Endothelial cell of hepatic sinusoid (primary cell): Measurements from ENCODE around the gene NEURL1B.
"Not testable (repeated sequence)": the region's sequence is repeated elsewhere in the genome, so short reads cannot be mapped to it uniquely, and the experiment has no call there.

Experiments
- in situ Hi-C: cut with HindIII; loops from 2 replicates; pipeline ENCODE4 v1.10.0; 2017; ENCODE audit warnings: low sequenced_read_pairs

The NEURL1B gene

GRCh38 chr5:172671091-172671490 lies 30.0 kb downstream of the NEURL1B start:
- in situ Hi-C loops, result no loop called here

- in situ Hi-C loops, result no loop called here
Observed at GRCh38 chr5:172672681-172673080, 31.6 kb downstream of the NEURL1B start.

DNA sequence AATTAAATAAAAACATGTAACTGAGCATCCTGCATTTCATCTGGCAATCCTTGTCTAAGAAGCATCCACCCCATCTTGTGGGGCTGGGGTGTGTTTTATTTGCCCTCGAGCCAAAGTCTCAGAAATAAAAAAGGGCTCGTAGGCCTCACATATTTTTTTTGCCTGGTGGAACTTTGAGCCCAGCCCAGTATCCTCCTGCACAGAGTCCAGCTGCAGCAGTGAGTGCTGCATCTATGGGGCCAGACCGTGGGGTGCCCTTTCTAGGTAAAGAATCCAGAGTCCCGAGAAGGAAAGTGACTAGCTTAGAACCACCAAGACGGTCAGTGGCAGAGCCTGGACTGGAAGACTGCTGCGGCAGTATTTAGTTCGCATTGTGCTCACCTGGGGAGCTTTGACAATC lies 33.1 kb downstream of the NEURL1B start:
- in situ Hi-C loops, result no loop called here

DNA sequence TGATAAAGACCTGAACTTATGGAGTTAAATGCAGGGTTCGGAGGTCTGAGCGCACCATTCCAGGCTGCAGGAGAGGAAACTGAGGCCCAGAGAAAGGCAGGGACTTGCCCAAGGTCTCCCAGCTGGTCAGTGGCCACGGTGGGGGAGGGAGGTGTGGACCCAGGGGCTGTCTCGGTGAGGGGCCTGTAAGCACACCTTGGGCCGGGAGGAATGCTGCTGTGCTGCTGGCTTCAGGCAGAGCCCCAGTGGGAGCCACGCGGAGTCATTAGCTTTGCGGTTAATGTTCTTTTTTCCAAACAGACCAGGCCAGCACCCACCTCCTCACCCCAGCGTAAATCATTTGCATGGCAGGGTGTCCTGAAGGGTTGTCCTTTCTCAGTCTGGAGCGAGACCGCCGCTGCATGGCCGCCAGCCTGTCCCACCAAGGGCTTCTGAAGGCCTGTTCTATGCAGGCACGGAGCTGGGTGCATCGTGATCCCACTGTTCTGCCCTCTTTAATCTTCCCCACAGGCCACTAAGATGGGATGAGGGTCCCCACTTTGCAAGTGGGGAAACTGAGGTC lies 35.9 kb downstream of the NEURL1B start:
- in situ Hi-C loops, result no loop called here

DNA sequence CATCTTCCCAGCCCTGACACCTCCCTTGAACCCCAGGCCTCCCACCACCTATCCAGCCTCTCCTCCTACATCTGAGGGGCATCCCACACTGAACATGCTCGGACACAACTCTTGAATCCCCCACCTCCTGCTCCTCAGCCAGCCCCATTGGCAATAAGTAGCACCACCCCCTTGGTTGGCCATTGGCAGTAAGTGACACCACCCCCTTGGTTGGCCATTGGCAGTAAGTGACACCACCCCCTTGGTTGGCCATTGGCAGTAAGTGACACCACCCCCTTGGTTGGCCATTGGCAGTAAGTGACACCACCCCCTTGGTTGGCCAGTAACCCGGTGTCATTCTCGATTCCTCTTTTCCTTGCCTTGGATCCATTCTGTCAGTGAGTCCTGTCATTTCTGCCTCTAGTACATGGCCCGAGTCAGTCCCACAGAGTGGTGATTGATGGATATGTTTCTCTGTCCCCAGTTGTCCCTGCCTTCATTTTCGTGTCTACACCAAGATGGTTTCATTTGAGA lies 37.4 kb downstream of the NEURL1B start:
- in situ Hi-C loops, result not testable (repeated sequence)

DNA sequence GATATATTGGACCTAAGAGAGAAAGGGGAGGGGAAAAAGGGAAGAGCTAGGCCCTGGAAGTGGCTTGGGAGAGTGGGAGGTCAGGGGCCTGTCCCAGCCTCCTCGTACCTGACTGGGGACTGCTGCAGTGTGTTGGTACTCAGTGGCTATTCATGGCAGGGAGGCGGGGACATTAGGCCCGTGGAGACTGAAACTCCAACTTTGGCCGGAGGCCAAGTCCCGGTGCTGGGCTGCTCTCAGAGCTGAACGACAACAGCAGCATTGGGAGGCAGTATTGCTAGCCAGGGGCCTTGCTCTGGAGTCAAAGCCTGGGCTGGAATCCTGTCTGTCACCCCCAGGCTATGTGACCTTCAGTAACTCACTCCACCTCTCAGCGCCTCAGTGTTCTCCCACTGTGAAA lies 37.8 kb downstream of the NEURL1B start:
- in situ Hi-C loops, result no loop called here

DNA sequence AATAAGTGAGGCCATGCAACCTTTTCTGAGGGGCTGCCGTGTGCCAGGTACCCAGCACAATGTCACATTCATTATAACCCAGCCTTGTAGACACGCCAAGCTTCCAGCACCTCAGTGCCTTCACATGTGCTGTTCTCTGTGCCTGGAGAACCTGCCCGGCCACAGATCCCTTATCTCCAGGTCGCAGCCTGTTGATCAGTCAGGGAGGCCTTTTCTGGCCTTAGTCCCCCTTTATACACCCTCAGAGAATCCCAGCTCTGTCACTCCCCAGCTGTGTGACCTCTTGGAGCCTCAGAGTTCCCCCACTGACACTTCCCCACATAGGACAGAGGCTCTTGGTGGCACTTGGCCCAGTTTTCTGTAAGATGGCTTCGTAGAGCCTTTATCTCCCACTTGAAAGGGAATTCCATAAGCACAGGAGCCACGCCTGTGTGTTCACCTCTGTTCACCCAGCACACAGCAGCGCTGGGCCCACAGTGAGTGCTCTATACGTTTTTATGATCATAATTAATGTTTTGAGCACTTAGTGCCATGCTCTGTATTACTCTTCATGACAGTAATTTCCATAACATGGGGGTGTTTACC lies 38.7 kb downstream of the NEURL1B start:
- in situ Hi-C loops, result loop anchor here (5.0 kb wide), 2 partner anchors 37 to 197 kb away; partner anchors contain the start of gene NEURL1B

DNA sequence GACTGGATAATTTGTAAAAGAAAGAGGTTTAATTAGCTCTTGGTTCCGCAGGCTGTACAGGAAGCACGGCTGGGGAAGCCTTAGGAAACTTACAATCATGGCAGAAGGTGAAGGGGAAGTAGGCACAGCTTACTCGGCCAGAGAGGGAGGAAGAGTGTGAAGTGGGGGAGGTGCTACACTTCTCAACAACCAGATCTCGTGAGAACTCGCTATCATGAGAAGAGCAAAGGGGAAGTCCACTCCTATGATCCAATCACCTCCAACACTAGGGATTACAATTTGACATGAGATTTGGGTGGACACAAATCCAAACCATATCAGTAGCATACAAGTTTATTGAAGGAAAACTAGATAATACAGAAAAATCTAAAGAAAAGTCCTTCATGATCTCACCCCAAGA lies 39.9 kb downstream of the NEURL1B start:
- in situ Hi-C loops, result loop anchor here (5.0 kb wide), 2 partner anchors 39 to 199 kb away; partner anchors contain the start of gene NEURL1B

- in situ Hi-C loops, result loop anchor here (5.0 kb wide), 2 partner anchors 39 to 199 kb away; partner anchors contain the start of gene NEURL1B
Observed at GRCh38 chr5:172681421-172681820, 40.4 kb downstream of the NEURL1B start.

DNA sequence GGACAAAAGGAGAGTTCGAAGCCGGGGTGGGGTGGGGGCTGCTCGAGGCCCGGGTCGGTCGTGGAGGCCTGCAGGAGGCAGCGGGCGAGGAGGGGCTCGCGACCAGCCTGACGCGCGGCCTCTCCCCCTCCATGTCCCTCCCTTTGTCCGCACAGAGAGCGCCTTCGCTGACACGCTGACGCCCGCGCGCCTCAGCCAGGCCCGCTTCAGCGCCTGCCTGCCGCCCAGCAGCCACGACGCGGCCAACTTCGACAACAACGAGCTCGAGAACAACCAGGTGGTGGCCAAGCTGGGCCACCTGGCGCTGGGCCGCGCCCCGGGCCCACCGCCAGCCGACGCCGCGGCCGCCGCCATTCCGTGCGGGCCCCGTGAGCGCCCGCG lies 42.2 kb downstream of the NEURL1B start:
- in situ Hi-C loops, result loop anchor here (5.0 kb wide), 2 partner anchors 41 to 201 kb away; partner anchors contain the start of gene NEURL1B

GRCh38 chr5:172683645-172684471 lies 42.8 kb downstream of the NEURL1B start:
- in situ Hi-C loops, result loop anchor here (5.0 kb wide), 2 partner anchors 42 to 202 kb away; partner anchors contain the start of gene NEURL1B

DNA sequence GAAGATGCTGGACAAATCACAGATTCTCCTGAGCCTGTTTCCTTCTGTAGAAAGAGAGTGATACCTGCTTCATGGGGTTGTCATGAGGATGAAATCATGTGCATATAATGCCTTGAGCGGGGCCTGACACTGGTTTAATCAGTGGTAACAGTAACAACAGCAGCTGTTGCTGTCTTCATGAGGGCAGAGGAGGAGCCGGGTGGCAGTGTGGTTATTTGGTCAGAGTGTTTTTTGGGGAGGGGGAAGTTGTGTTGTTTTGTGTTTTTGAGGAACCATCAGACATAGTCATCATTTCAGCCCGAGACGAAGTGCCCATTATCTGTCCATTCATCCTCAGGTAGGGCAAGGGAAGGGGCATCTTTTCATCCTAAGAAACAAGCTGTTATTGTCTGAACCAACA lies 44.0 kb downstream of the NEURL1B start:
- in situ Hi-C loops, result no loop called here

GRCh38 chr5:172686111-172686510 lies 45.0 kb downstream of the NEURL1B start:
- in situ Hi-C loops, result no loop called here

GRCh38 chr5:172686539-172687390 lies 45.7 kb downstream of the NEURL1B start:
- in situ Hi-C loops, result no loop called here

- in situ Hi-C loops, result no loop called here
Observed at GRCh38 chr5:172687940-172688339, 46.9 kb downstream of the NEURL1B start.

- in situ Hi-C loops, result no loop called here
Observed at GRCh38 chr5:172688349-172689217, 47.5 kb downstream of the NEURL1B start.

DNA sequence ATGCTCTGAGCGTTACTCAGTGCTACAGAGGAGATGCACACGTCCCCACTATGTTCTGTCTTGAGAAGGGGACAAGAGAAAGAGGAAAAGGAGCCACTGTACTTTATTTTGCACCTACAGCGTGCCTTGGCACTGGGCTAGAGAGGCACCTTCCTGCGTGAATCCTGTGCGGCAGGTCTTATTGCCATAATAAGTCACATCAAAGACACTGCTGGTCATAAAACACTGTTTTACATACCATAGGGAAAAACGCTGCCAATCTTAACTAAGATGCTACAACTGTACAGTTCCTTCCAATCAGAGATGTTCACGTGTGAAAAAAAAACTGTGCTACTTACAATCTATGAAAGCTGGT lies 48.1 kb downstream of the NEURL1B start:
- in situ Hi-C loops, result no loop called here

GRCh38 chr5:172689801-172690200 lies 48.7 kb downstream of the NEURL1B start:
- in situ Hi-C loops, result no loop called here

GRCh38 chr5:172690258-172691075 lies 49.4 kb downstream of the NEURL1B start:
- in situ Hi-C loops, result no loop called here
